ENCODE measurements around the gene ADORA2A.

The ADORA2A gene

GRCh38 chr22:24422102-24422665 lies 5.2 kb upstream of the ADORA2A start:
- no peaks in the 10 kb centered on the region for H3K79me2 ChIP-seq (ENCODE audit: control insufficient read depth, insufficient read depth, low read length, poor library complexity)
- no peak overlapping the region for H2BK5ac ChIP-seq (ENCODE audit: low read depth, low read length, poor library complexity)
- no peak overlapping the region for H3K4me3 ChIP-seq (ENCODE audit: low read depth, low read length)
- whole genome bisulfite sequencing (ENCODE audit: extremely low coverage, insufficient coverage, insufficient read length) = no CpG with 5 or more reads among the region's 5 CpGs
- H3K14ac ChIP-seq (ENCODE audit: low read length) = no peak overlapping the region
- H3K4me2 ChIP-seq (ENCODE audit: low read length) = no peak overlapping the region
- H2BK12ac ChIP-seq (ENCODE audit: low read length) = no peak overlapping the region
- no peak overlapping the region for H3K18ac ChIP-seq (ENCODE audit: low read length)
- H2AK5ac ChIP-seq (ENCODE audit: low read length) = no peak overlapping the region
- peaks cover 16% of the 10 kb centered on the region for H3K27me3 ChIP-seq (ENCODE audit: insufficient read depth, low read length)
- H4K8ac ChIP-seq (ENCODE audit: low read depth, low read length) = no peak overlapping the region
- no peak overlapping the region for H2AFZ ChIP-seq (ENCODE audit: insufficient read depth, low read length, poor library complexity)
- no peak for DNase-seq
- no peak overlapping the region for H2BK120ac ChIP-seq (ENCODE audit: insufficient read depth, low read length, poor library complexity)
- H3K9ac ChIP-seq (ENCODE audit: low read length) = no peak overlapping the region
- H3K36me3 ChIP-seq (ENCODE audit: control insufficient read depth in 1 of 2, insufficient read depth in 2 of 2, low read length in 2 of 2) = peaks cover 8 to 12% of the 10 kb centered on the region in 2 experiments
- H4K91ac ChIP-seq (ENCODE audit: low read depth, low read length) = no peak overlapping the region
- H3K4me1 ChIP-seq (ENCODE audit: control insufficient read depth in 1 of 2, insufficient read depth in 2 of 2, low read length in 2 of 2) = peaks cover 6 to 7% of the 10 kb centered on the region in 2 experiments
- no peaks in the 10 kb centered on the region for H3K79me1 ChIP-seq (ENCODE audit: low read length)
- H4K12ac ChIP-seq (ENCODE audit: low read depth, low read length) = no peak overlapping the region
- no peak overlapping the region for H3K4ac ChIP-seq (ENCODE audit: low read depth, low read length)
- H3K27ac ChIP-seq (ENCODE audit: low read depth, low read length) = no peak overlapping the region
- no peaks in the 10 kb centered on the region for H3K9me3 ChIP-seq (ENCODE audit: insufficient read depth, low read depth, low read length)
- no peak overlapping the region for H3K23ac ChIP-seq (ENCODE audit: low read length)

DNA sequence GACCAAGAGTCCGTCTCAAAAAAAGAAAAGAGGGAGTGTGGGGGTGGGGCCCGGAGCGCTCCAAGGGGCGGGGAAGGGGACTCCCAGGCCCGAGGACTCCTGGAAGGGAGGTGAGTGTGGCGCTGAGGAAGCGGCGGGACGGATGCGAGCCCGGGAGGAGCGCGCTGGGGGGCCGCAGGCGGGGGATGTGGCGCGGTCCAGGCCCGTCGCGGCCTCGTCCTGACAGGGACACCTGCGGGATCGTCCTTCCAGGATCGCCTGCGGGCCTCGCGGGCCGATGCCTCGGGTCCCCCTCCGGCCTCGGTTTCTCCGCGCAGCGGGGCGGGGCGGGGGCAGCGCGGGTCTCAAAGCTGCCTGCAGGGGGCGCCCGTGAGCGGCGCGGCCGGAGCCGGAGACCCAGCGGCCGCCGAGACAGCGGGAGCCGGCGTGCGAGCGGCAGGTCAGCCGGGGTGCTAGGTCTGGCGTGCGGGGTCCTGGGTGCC lies 3.8 kb upstream of the ADORA2A start:
- Histone ChIP-seq H3K27ac (ENCODE audit: low read depth, low read length) (no peak overlapping the region), H3K9ac (ENCODE audit: low read length) (no peak overlapping the region), H2BK120ac (ENCODE audit: insufficient read depth, low read length, poor library complexity) (no peak overlapping the region), H2AFZ (ENCODE audit: insufficient read depth, low read length, poor library complexity) (no peak overlapping the region), H3K79me1 (ENCODE audit: low read length) (no peaks in the 10 kb centered on the region), H2AK5ac (ENCODE audit: low read length) (no peak overlapping the region), H4K91ac (ENCODE audit: low read depth, low read length) (no peak overlapping the region), H3K9me3 (ENCODE audit: insufficient read depth, low read depth, low read length) (no peaks in the 10 kb centered on the region), H2BK5ac (ENCODE audit: low read depth, low read length, poor library complexity) (no peak overlapping the region), H3K79me2 (ENCODE audit: control insufficient read depth, insufficient read depth, low read length, poor library complexity) (no peaks in the 10 kb centered on the region), H2BK12ac (ENCODE audit: low read length) (no peak overlapping the region), H4K12ac (ENCODE audit: low read depth, low read length) (no peak overlapping the region), H3K23ac (ENCODE audit: low read length) (no peak overlapping the region), H3K27me3 (ENCODE audit: insufficient read depth, low read length) (peaks cover 16% of the 10 kb centered on the region), H3K18ac (ENCODE audit: low read length) (no peak overlapping the region), H3K14ac (ENCODE audit: low read length) (no peak overlapping the region), H4K8ac (ENCODE audit: low read depth, low read length) (no peak overlapping the region), H3K4ac (ENCODE audit: low read depth, low read length) (no peak overlapping the region), H3K36me3 (ENCODE audit: control insufficient read depth in 1 of 2, insufficient read depth in 2 of 2, low read length in 2 of 2) (peaks cover 2 to 4% of the 10 kb centered on the region in 2 experiments), H3K4me3 (ENCODE audit: low read depth, low read length) (no peak overlapping the region), H3K4me2 (ENCODE audit: low read length) (peak overlapping the region; percentile 91), H3K4me1 (ENCODE audit: control insufficient read depth in 1 of 2, insufficient read depth in 2 of 2, low read length in 2 of 2) (peaks cover 6 to 7% of the 10 kb centered on the region in 2 experiments)
- peak in 1 of 2 donors; percentile 68 for DNase-seq
- no CpG with 5 or more reads among the region's 56 CpGs for WGBS (ENCODE audit: extremely low coverage, insufficient coverage, insufficient read length)

DNA sequence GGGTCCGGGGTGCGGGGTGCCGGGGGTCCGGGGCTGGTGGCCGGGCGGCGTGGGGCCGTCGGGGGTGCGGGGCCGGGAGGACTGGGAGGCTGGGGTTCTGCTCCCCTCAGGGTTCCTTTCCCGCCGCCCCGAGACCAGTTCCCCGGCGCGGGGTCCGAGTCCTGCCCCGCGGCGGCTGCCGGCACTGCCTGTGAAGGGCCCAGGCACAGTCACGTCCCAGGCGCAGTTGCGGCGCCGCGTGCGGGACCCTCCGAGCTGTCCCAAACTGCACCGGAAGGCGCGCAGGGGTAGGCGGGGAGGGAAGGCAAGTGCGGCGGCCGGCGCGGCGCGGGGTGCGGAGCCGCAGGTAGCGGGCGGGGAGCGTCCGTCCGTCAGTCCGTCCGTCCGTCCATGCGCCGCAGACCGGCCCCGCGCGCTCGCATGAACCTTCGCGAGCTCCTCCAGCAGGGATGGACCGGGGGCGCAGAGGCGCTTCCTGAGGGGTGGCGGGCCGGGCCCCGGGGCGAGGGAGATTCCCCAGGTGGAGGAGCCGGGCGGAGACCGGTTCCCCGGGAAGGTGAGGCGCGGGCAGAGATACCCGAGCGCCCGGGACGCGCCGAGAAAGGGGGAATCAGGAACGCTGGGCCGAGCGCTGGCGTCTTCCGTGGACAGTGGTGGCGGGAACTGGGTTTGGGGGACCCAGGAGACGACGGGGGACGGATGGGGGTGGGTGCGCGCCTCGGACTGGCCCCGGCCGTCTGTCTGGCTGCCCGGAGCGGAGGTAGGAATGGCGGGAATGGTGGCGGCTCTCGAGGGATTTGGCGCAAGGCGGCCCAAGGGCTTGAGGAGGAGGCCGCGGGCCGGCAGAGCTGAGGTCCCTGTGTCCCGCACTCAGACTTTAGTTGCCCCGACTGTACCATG lies 3.1 kb upstream of the ADORA2A start:
- Histone ChIP-seq H4K8ac (ENCODE audit: low read depth, low read length) (no peak overlapping the region), H2BK5ac (ENCODE audit: low read depth, low read length, poor library complexity) (no peak overlapping the region), H3K79me2 (ENCODE audit: control insufficient read depth, insufficient read depth, low read length, poor library complexity) (no peaks in the 10 kb centered on the region), H2BK120ac (ENCODE audit: insufficient read depth, low read length, poor library complexity) (no peak overlapping the region), H3K4ac (ENCODE audit: low read depth, low read length) (no peak overlapping the region), H3K4me3 (ENCODE audit: low read depth, low read length) (peak overlapping the region; percentile 70), H3K14ac (ENCODE audit: low read length) (no peak overlapping the region), H3K4me1 (ENCODE audit: control insufficient read depth in 1 of 2, insufficient read depth in 2 of 2, low read length in 2 of 2) (peaks cover 6 to 7% of the 10 kb centered on the region in 2 experiments), H4K12ac (ENCODE audit: low read depth, low read length) (no peak overlapping the region), H3K27ac (ENCODE audit: low read depth, low read length) (no peak overlapping the region), H2AFZ (ENCODE audit: insufficient read depth, low read length, poor library complexity) (no peak overlapping the region), H3K23ac (ENCODE audit: low read length) (no peak overlapping the region), H3K9me3 (ENCODE audit: insufficient read depth, low read depth, low read length) (no peaks in the 10 kb centered on the region), H3K9ac (ENCODE audit: low read length) (no peak overlapping the region), H3K79me1 (ENCODE audit: low read length) (no peaks in the 10 kb centered on the region), H2BK12ac (ENCODE audit: low read length) (no peak overlapping the region), H4K91ac (ENCODE audit: low read depth, low read length) (no peak overlapping the region), H3K18ac (ENCODE audit: low read length) (peak overlapping the region; percentile 7), H2AK5ac (ENCODE audit: low read length) (no peak overlapping the region), H3K27me3 (ENCODE audit: insufficient read depth, low read length) (peaks cover 16% of the 10 kb centered on the region), H3K4me2 (ENCODE audit: low read length) (peak overlapping the region; percentile 91), H3K36me3 (ENCODE audit: control insufficient read depth in 1 of 2, insufficient read depth in 2 of 2, low read length in 2 of 2) (peaks cover 0 to 1% of the 10 kb centered on the region in 2 experiments)
- WGBS (ENCODE audit: extremely low coverage, insufficient coverage, insufficient read length) = no CpG with 5 or more reads among the region's 105 CpGs
- peak in 1 of 2 donors; percentile 41 for DNase-seq

- H2AK5ac ChIP-seq (ENCODE audit: low read length) = no peak overlapping the region
- H3K27me3 ChIP-seq (ENCODE audit: insufficient read depth, low read length) = peaks cover 16% of the 10 kb centered on the region
- H3K4me1 ChIP-seq (ENCODE audit: control insufficient read depth in 1 of 2, insufficient read depth in 2 of 2, low read length in 2 of 2) = peaks cover 5 to 6% of the 10 kb centered on the region in 2 experiments
- no peak overlapping the region for H2BK12ac ChIP-seq (ENCODE audit: low read length)
- H3K27ac ChIP-seq (ENCODE audit: low read depth, low read length) = no peak overlapping the region
- no peak overlapping the region for H3K18ac ChIP-seq (ENCODE audit: low read length)
- H3K14ac ChIP-seq (ENCODE audit: low read length) = no peak overlapping the region
- no peaks in the 10 kb centered on the region for H3K79me1 ChIP-seq (ENCODE audit: low read length)
- no CpG with 5 or more reads among the region's 32 CpGs for WGBS (ENCODE audit: extremely low coverage, insufficient coverage, insufficient read length)
- H4K8ac ChIP-seq (ENCODE audit: low read depth, low read length) = no peak overlapping the region
- no peak overlapping the region for H4K91ac ChIP-seq (ENCODE audit: low read depth, low read length)
- no peak overlapping the region for H3K4me3 ChIP-seq (ENCODE audit: low read depth, low read length)
- no peaks in the 10 kb centered on the region for H3K36me3 ChIP-seq (ENCODE audit: control insufficient read depth in 1 of 2, insufficient read depth in 2 of 2, low read length in 2 of 2)
- H3K4me2 ChIP-seq (ENCODE audit: low read length) = no peak overlapping the region
- H2BK120ac ChIP-seq (ENCODE audit: insufficient read depth, low read length, poor library complexity) = no peak overlapping the region
- H2AFZ ChIP-seq (ENCODE audit: insufficient read depth, low read length, poor library complexity) = no peak overlapping the region
- no peak overlapping the region for H4K12ac ChIP-seq (ENCODE audit: low read depth, low read length)
- no peak overlapping the region for H2BK5ac ChIP-seq (ENCODE audit: low read depth, low read length, poor library complexity)
- H3K9me3 ChIP-seq (ENCODE audit: insufficient read depth, low read depth, low read length) = no peaks in the 10 kb centered on the region
- no peak for DNase-seq
- no peak overlapping the region for H3K4ac ChIP-seq (ENCODE audit: low read depth, low read length)
- no peaks in the 10 kb centered on the region for H3K79me2 ChIP-seq (ENCODE audit: control insufficient read depth, insufficient read depth, low read length, poor library complexity)
- H3K23ac ChIP-seq (ENCODE audit: low read length) = no peak overlapping the region
- H3K9ac ChIP-seq (ENCODE audit: low read length) = no peak overlapping the region
Measured at GRCh38 chr22:24424901-24425775, 2.3 kb upstream of the ADORA2A start.

Measured in trophoblast cell (in vitro differentiated cells and primary cell).